ENCODE measurements around the gene MROH7.
A peak's percentile ranks its signal among the peaks of the same experiment; 100 is the strongest.
"Not testable (repeated sequence)": the region's sequence is repeated elsewhere in the genome, so short reads cannot be mapped to it uniquely, and the experiment has no call there.

Gene MROH7

GRCh38 chr1:54610048-54610447 is 31.5 kb upstream of the MROH7 start:
- peak; percentile 6 for DNase-seq (ENCODE audit: low spot score)

- DNase-seq (ENCODE audit: low spot score), result peak; percentile 6
These were observed 30.7 kb upstream of the MROH7 start for GRCh38 chr1:54610601-54611580.

DNA sequence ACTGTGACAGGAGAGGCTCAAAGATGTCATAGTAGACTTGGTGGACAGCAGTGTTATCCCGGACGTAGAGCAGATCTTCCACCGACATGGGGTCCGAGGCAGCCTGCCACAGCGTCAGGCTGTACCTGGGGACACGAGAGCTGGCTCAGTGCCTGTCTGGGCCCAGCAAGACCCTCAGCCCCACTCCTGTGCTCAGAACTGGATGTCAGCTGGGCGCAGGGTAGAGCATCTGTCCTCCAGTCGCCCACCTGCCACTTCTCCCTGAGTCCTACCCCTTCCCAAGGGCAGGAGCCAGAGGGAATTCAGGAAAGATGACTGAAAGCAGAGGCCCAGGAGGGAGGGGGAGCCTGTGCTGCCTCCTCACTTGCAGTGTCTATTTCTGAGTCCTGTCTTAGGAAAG is 30.0 kb upstream of the MROH7 start:
- DNase-seq (ENCODE audit: low spot score), result peak; percentile 15

DNA sequence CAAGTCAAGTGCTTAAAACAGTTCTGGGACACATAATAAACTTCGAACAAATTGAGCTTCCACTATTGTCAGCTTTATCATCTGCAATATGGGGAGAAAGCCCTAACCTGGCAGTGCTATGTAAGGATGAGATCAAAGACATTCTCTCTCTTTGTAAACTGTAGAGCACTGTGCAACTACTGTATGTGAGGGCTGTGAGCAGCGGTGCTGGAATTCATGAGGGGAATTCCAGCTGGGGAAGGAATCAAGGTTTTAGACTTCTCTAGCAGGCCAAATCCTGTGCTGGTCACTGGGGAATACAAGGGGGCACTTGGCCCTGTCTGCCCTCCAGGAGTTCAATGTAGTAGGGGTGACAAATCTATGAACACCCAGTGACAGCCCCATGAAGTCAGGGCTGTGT is 27.6 kb upstream of the MROH7 start:
- DNase-seq (ENCODE audit: low spot score), result peak; percentile 2

DNA sequence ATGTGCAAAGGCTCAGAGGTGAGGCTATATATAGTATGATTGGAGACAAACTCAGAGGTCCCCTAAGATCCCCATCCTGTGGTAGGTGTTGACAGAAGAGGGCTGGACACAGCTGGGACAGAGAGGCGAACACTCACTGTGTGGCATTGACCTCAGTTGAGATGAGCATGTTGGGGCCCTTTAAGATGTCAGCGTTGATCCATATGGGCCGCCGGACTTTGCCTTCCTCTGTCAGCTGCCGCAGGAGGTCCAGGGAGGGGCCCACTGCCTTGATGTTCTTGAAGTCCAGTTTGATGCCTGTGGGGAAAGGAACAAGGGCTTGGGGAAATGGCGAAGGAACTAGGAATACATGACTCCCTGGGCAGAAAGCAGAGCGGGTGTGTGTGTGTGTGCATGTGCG is 27.0 kb upstream of the MROH7 start:
- peak; percentile 2 for DNase-seq (ENCODE audit: low spot score)

- DNase-seq (ENCODE audit: low spot score), result peak; percentile 9
These were observed 25.9 kb upstream of the MROH7 start for GRCh38 chr1:54615531-54616279.

- DNase-seq (ENCODE audit: low spot score), result peak; percentile 2
These were observed 21.8 kb upstream of the MROH7 start for GRCh38 chr1:54619749-54620148.

DNA sequence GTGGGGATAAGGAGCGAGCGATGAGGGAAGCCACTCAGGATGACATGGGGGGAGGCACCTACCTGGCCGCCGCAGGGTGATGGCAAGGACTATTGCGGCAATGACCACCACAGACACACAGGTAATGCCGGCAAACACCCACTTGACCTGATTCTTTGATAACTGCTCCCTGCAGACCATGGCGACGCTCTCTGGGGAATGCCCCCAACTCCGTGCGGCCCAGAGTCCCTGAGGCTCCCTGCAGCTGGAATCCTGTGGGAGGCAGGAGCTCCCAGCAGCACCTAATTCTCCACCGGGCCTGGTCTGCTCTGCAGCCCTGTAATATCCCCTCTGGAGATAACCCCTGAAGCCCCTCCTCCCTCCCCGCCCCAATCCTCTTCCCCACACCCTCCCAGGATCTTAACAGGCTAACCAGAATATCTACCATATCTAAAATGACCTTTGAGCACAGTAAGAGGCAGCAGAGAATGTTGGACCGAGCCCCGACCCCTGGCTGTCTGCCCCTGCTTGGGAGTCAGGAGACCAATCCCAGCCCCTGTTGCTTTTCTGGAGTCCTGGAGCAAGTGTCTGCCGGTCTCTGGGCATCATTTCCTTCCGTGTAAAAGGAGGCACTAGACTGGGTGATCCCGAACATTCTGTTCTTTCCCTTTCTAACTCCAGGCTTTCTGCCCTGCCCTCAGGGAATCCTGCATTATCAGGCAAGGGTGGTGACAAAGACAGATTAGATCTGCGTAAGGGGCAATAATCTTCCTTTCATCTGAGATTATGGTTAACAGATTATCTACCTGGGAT is 18.2 kb upstream of the MROH7 start, which contains the start of gene FAM151A:
Gene FAM151A, minus strand, starts transcription at position 310 of the 792 bp plus-strand sequence. Its CDS starts 130 bp downstream, at position 180.
- DNase-seq (ENCODE audit: low spot score), result no peak

DNA sequence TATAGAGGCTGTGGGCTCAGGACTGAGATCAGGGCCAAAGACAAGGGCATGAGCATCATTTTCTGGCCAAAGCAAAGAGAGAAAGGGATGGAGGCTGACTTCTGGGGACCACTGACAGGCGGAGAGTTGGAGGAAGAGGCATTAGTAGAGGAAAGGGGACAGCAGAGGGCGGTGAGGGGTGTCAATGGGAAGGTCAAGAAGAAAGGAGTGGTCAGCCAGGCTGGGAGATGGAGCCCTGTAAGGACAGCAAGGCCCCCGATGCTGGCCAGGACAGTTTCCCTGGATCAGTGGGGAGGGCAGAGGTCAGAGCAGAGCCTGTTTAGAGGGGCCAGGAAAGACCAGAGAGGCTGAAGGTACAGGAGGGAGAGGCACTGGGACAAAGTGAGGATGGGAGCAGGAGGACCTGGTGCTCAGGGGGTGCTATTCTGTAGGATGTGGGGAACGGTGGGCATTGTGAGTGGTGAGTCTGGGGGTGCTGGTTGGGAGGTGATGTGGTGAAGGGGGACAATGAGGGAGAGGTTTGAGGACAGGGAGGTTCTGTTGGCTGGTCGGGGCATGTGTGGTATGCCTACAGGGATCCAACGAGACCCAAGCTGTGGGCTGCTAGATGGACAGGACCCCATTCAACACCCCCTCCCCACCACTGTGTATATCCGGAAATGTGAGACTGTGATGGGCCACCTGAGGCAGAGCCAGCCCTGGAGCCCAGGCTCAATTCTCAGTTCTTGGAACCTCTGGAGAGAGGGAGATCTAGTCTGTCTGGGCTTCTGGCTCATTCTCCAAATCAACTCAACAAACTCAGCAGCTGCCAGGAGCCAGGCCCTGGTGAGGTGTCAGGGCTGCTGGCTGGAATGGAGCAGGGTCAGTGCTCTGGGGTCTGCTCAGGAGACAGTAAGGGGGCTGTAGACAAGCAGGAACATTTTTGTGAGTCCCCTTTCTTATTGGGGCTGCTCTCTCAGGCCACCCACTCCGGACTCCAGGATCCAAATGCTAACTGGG is 16.8 kb upstream of the MROH7 start:
- DNase-seq (ENCODE audit: low spot score), result no peak

GRCh38 chr1:54627196-54627595 is 14.4 kb upstream of the MROH7 start:
- no peak for DNase-seq (ENCODE audit: low spot score)

- DNase-seq (ENCODE audit: low spot score), result not testable (repeated sequence)
These were observed 5.8 kb upstream of the MROH7 start for GRCh38 chr1:54635804-54636203.

- not testable (repeated sequence) for DNase-seq (ENCODE audit: low spot score)
These were observed 4.8 kb upstream of the MROH7 start for GRCh38 chr1:54636461-54637446.

DNA sequence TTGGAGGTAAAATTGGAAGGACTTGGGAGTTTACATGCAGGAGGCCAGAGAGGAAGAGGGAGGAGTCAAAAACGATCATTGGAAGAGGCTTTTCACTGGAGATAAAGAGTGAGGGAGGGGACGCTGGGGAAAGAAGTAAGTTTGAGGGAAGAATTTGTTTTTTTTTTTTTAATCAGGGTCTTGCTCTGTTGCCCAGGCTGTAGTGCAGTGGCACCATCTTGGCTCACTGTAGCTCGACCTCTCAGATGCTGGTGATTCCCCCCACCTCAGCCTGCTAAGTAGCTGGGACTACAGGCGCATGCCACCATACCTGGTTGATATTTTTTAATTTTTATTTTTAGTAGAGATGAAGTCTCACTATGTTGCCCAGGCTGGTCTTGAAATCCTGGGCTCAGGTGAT is 1.2 kb upstream of the MROH7 start:
- no peak for DNase-seq (ENCODE audit: low spot score)

GRCh38 chr1:54643736-54644135 is 2.1 kb downstream of the MROH7 start:
- no peak for DNase-seq (ENCODE audit: low spot score)

DNA sequence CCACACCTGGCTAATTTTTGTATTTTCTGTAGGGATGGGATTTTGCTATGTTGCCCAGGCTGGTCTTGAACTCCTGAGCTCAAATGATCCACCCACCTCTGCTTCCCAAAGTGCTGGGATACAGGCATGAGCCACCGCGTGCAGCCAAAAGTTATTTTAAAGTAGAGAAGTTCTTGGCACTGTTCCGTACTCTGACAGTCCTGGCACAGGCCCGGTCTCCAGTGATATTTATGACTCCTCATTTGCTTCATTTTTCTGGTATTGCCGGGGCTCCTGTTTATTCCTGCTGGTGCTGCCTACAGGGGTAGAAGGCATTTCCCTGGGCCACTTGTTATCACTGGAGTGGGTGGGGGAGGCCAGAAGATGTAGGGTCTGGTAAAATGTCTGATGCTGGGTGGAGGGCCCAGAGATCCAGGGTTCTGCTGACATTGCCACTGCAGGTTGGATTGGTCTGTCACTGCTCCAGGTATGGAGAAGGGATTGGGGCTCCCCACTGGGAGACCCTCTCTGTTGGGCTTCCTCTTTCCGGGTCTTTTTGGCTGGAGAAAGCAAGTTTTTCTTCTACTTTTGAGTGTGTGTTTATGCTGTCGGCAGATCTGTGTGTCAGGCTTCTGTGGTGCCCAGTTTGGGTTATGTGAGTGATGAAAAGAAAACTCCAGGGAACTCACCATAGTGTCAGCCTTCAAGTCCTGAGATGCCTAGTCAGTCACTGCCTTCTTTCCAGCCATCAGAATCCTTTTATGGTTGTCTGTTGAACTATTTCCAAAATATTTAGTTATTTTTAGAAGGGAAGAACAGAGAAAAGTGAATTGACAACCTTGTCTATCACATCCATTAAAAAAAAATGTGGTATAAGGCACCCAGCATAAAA is 4.5 kb downstream of the MROH7 start:
- DNase-seq (ENCODE audit: low spot score), result no peak

DNA sequence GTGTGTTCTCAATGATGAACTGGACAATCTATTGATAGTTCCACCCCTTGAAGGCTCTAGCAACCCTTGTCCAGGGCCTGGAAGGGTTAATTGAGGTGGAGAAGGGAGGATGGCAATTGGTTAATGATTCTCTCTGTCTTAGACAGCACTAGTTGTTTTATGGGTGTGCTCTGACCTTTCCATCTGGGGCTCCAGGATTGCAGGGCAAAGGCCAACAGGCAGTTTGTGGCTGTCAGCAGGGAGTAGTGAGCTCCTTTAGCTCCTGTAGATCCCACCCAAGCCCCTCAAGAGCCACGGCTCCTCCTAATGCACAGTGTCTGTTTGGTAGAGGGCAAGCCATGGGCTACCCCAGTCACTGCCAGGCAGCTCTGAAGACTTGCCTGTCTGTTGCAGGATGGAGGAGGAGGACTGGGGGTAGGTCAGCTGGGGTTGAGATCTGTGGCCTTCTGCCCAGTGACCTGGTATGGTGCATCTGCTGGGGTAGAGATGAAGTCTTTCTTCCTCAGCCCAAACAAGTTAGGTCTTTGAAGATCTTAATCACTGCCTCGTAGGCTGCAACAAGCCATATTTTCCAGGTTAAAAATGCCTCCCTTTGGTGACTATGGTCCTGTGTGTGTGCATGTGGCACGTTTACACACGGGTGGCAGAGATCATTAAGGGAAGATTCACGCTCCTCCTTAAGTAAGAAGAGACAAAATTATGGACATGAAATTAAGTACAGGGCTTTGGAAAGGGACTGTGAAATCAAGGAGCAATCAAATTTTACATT is 7.7 kb downstream of the MROH7 start:
- no peak for DNase-seq (ENCODE audit: low spot score)

GRCh38 chr1:54649921-54650320 is 8.3 kb downstream of the MROH7 start:
- DNase-seq (ENCODE audit: low spot score), result no peak

DNA sequence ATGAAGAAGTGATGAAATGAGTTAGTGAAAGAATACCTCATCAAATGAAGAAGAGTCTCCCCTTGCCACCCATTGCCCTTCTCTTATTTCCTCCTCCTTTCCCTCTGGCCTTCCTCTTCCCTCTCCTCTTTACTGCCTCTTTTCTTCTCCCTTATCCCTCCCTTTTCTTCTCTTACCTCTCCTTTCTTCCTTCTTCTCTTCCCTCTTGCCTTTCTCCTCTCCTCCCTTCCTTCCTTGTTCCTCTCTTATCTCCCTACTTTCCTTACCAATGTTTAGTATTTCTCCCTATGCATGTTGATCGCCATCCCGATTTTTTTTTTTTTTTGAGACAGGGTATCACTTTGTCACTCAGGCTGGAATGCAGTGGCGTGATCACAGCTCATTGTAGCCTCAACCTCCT is 8.8 kb downstream of the MROH7 start:
- no peak for DNase-seq (ENCODE audit: low spot score)

Data from D341Med (cell line).